Fibroblast of skin of left biceps (primary cell): ENCODE data around the gene CTSW.

ENCODE experiments used
- DNase-seq, 2 experiments: peaks; one replicate each; pipeline ENCODE4 v3.0.0-alpha.2; 2013; ENCODE audit warnings: low read depth in 2 of 2

CTSW gene

DNA sequence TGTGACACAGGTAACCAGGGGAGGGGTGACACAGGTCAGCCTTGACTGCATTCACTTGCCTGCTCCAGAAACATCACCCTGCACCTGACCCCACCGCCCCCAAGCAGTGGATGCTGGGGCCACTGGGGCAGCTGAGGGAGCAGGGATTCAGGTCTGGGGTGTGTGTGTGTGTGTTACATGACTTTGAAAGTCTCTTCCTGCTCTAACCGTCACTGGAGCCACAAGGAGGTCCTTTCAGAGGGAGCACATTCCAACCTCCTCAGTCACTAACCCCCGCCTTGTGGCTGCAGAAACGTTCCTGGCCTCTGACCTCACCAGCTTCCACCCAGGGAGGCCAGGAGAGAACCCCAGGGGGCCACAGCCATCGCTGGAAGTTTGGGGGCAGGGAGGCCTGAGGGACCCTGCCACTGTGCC lies 23.4 kb downstream of the CTSW start:
- DNase-seq = peak in 1 of 2 experiments; percentile 53

DNA sequence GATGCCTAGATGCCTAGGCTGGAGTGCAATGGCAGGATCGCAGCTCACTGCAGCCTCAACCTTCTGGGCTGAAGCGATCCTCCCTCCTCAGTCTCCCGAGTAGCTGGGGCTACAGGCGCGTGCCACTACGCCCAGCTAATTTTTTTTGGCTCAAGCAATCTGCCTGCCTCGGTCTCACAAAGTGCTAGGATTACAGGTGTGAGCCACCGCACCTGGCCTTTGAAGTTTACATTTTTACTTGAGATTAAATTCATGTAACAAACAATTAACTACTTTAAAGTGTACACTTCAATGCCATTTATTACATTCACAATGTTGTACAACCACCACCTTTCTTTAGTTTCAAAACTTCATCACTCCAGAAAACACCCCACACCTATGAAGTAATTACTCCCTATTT lies 24.1 kb downstream of the CTSW start:
- no peak for DNase-seq

DNA sequence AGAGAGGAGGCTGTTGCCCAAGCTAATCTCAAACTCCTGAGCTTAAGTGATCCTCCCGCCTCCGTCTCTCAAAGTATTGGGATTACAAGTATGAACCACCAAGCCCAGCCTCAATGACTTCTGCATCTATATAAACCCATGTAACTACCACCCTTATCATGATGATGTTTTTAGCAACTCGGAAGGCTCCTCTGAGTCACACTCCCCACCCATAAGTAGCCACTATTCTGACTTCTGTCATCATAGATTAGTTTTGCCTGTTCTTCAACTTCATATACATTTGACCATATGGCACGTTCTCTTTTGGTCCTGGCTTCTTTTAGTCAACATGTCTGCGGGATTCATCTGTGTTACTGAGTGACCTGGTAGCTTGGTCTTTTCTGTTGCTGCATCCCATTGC lies 27.0 kb downstream of the CTSW start:
- DNase-seq = no peak

DNA sequence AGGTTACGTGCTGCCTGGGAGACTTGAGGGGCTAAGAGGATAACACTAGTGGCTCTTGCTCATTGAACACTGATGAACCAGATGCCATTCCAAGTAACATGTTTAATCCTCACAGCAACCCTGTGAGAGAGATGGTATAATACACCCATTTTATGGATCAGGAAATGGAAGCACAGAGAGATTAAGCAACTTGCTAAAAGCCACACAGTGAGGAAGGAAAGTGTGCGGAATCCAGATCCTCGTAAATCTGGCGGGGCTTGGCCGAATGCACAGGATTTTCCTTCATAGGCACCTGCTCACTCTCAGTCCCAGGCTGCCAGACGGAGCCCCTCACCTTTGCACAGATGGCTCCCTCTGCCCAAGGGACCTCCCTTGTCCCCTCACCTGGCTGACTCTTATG lies 28.2 kb downstream of the CTSW start:
- no peak for DNase-seq

DNA sequence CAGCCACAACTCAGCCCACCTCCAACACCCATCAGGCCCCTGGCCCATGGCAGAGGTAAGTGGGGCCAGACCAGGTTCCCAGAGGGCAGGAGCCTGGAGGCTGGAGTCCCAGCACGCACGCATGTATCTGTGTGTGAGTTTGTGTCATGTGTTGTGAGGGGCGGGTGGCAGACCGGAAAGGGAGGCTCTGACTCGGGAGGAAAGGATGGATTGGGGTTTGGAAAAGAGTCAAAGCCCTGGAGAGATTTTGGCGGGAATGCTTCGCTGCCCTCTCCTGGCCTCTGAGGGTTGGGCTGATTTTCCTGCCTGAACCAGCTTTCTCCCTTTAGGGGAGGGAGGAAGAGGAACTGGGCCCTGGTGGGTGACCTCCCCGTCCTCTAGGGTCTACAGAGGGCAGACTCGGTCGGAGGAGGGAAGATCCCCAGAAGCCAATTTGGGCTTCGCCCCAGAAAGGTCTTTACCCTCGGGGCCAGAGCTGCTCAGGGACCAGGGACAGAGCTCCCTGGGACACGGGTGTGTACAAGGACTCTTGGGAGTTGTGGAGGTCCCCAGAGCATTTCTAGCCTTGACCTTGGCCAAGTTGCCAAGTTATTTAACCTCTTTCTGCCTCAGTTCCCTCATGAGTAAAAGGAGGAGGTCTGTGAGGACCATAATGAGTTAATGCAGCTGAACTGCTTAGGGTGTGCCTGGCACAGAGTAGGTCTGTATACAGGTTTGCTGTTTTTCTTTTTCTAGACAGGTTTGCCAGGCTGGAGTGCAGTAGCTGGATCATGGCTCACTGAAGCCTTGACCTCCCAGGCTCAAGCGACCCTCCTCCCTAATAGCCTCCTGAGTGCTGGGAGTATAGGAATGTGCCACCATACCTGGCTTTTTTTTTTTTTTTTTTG lies 32.3 kb downstream of the CTSW start:
- peak; percentile 62 to 64 for DNase-seq

DNA sequence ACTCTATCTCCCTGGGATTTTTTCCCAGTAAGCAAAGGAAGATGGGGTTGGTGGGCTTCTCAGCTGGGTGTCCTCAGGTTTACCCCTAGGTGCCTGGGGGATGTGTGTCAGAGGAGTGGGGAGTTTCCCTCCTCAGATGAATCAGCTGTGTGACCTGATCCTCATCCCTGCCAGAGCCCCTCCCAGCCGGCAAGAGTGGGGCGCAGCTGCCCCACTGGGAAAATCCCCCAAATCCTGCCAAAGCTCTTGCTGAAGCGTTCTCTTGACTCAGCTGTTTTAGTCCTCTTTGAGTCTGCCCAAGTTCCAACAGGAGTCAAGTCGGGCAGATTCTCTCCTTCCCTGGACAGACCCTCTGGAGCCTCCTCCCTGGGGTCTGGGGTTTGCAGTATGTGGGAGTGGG lies 33.2 kb downstream of the CTSW start:
- DNase-seq = no peak

DNA sequence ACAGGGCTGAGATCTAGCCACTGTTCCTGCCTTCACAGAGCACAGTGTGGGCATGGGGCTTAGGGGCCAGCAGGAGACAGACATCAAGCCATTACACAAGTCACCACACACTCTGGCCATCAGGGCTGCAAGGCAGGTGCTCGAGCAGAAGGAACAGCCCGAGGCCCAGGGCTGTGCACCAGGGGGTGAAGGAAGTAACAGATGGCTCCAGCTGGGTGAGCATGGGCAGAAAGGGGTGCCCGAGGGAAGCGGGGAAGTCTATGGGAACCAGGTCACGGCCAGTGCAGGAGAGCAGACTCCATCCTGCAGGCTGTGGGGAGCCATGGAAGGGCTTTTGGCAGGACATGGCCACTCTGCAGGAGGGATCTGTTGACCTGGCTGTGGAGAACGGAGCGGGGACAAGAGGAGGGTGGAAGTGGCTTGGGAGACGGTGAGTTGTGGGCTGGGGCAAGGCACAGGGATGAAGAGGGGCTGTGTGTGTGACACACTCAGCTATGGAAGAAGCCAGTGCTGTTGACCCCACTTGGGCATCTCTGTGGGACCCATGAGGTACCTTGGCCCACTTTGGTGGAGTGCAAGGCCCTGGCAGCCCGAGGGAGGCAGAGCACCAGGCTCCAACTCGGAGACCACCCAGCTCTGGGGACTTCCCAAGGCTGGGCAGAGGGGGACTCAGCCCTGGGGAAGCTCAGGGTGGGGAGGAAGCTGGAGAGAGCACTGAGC lies 35.6 kb downstream of the CTSW start:
- no peak for DNase-seq

DNA sequence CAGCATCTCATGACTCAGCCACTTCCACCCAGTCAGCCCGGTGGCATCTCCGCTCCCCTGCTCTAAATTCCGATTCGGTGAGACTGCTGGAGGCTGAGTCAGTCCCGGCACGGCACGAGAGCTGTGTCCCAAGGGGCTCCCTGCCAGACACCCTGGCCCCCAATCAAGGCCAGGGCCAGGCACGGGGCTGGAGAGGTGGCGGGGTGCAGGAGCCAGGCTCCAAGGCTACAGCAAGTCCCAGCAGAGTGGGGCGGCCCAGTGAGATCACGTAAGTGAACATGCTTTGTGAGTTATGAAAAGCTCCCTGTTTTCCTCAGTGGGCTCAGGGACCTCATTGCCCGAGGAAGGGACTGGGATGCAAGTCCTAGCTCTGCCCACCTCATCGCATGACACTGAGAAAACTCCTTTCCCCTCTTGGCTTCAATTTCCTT lies 36.2 kb downstream of the CTSW start:
- peak; percentile 89 to 92 for DNase-seq

DNA sequence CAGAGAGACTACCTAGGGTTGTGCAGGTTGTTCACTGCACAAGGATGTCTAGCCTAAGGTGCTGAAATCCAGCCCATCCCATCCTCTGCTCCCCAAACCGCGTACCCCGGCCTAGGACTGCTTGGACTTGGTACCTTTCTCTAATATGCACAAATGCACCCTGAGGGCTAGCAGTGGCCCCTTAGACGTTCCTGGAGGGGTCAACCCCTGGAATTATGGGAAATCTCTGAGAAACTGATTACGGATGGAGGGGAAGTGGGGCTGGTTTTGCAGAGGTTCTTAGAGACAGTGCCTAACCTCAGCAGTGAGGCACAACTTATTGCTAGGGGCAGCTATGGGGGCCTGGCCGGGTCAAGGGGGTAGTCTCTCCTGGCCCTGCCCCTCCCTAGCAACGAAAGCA lies 36.8 kb downstream of the CTSW start:
- no peak for DNase-seq

DNA sequence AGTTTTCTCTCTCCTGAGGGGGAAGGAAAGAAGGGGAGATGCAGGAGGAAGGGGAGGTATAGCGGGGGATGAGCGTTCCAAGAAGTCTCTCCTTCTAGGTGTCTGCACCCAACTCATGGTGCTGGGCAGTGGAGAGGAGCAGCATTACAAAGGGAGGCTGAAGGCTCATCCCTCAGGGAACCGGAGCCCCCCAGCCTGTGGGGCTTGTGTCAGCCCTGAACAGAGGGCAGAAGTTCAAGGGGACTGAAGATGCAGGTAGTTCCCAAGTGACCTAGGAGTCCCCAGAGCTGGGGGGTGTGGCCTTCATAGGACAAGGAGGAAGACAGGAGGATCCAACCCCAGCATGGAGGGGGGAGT lies 37.4 kb downstream of the CTSW start:
- no peak for DNase-seq

DNA sequence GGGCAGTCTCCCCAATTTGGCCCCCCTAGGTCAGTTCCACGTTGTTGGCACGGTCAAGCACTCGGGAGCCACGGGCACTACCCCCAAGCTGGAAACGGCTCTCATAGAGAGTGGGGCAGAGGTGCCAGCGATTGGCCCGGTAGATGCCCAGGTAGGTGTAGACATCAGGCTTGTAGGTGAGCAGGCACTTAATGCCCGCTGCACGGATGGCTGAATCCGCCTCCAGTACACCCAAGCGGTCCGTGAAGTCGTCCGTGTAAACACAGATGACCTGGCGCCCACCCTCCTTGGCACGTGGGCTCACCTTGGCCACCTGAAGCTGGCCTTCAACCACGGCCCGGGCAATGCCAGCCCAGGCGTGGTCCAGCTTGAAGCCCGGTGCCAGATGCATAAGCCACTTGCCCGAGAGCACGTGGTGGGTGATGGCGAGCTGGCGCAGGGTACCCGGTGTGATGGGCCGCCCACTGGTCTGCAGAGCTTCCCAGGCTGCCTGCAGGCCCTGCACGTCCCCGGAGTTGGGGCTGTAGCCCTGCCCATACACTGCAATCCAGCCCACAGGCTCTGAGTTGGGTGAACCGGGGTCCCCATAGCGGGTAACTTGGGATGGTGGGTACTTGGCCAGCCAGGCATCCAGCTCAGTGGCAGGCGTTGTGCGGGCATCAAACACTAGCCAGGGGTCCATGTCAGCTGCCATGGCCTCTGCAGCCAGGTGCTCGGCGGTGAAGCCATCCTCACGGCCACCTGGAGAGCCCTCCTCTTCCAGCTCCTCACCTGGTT lies 38.0 kb downstream of the CTSW start:
- DNase-seq = no peak

DNA sequence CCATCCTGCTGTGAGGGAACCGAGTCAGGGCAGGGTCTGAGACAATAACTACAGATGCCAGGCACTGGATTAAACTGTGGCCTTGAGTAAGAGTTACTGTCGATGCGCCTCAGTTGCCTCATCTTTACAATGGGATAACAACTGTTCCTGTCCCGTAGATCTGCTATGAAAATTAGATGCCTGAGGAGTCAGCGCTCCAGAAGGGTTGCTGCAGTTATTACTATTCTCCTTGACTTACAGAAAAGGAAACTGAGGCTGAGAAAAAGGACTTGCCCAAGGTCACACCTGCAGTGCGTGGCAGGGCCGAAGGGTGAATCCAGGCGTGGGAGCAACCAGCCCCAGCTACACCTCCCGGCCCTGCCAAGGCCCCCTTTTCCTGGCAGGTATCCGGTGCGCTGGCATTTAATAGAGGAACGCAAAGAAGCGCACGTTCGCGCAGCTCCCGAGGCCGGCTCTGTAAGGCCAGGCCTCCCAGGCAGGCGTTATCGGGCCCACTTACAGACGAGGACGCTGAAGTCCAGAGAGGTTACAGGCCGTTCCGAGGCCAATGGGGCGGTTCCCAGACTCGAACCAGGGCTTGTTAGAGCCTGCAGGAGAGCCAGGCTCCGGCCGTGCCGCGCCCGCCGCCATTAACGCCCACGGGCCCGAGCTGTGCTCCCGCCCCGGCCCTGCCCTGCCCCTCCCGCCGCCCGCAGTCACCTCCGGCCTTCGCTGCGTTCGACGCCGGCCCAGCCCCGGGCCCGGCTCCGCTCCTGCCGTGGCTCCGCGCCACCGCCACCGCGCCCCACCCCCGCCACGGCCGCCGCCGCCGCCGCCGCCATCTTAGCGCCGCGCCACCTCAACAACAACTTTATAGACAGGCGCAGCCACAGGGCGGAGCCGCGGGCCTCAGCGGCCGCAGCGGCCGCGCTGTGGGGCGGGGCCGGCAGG lies 38.8 kb downstream of the CTSW start, which contains the start of gene C11orf68:
Gene C11orf68, minus strand, starts transcription at position 852 of the 930 bp plus-strand sequence. Its CDS starts 31 bp downstream, at position 821.
- DNase-seq = no peak

DNA sequence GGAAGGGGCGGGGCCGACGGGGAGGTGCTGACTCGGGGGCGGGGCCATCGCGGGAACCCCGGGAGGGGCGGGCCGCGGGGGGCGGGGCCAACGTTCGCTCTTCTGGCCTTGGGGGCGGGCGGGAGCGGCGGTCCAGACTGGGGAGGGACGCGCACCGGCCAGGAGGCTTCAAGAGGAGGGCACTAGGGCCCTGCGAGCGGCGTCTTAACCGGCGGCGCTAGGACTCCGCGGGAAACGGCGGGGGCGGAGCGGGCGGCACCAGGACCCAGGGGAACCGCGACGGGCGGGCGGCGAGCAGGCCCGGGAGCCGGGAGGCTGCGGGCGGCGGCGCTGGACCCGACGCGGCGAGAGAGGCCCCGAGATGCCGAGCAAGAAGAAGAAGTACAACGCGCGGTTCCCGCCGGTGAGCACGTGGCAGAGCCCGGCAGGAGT lies 39.5 kb downstream of the CTSW start, which contains the start of gene DRAP1:
Gene DRAP1, plus strand, starts transcription at position 286 of the 432 bp plus-strand sequence. Its CDS starts 76 bp downstream, at position 362.
- DNase-seq = peak; percentile 96 to 97

DNA sequence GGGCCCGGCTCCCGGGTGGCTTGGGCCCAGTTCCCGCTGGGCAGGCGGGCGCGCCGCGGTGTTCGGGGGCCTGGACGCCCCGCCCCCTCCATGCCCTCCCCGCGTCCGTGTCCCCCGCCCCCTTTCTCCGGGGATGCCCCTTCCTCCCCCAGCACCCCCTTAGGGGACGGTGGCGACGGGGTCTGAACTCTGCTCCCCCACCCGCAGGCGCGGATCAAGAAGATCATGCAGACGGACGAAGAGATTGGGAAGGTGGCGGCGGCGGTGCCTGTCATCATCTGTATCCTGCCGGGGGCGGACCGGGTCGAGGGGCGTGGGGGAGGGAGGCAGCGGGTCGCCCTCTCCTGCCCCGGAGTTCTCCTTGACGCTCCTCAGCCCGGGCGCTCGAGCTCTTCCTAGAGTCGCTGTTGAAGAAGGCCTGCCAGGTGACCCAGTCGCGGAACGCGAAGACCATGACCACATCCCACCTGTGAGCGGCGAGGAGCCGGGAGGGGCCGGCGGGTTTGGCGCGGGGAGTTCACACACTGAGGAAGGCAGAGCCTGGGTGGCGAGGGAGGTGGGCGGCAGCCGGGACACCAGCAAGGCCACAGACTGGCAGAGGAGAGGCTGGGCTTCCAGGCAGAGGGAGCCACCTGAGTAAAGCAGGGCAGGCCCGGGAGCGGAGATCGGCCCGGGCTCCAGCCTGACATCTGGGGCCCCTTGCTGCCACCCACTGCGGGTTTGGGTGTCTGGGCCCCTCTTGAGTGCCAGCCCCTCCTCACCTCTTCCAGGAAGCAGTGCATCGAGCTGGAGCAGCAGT lies 40.1 kb downstream of the CTSW start:
- DNase-seq = no peak

DNA sequence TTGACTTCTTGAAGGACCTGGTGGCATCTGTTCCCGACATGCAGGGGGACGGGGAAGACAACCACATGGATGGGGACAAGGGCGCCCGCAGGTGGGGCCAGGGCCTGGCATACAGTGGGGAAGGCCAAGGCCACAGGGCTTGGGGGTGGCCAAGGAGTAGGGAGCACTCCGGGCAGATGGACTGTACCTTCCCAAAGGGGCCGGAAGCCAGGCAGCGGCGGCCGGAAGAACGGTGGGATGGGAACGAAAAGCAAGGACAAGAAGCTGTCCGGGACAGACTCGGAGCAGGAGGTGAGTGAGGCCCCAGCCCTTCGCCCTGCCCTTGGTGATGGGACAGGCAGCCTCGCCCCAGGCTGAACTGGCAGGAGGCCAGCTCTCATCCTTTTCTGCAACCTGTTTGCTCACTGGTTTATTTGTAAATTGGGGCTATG lies 40.8 kb downstream of the CTSW start:
- DNase-seq = no peak

DNA sequence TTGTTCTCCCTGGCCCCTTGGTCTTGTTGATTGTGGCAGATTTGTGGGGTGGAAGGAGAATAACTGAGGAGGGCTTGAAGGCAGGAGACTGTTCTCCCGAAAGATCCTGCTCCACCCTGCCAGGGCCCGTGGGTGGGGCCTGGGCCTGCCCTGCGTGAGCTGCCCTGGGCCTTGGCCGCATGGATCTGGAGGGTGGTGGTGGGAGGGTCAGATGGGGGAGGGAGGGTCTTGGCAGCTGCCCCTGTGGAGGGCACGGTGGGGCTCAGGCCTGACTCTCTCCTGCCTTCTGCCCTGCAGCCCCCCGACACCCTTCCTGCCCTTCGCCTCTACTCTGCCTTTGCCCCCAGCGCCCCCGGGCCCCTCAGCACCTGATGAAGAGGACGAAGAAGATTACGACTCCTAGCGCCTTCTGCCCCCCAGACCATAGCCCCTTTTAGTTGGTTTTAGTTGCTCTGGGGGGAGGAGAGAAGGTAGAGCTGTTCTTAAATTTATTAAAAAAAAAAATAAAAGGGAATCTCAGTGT lies 41.5 kb downstream of the CTSW start:
- DNase-seq = no peak

DNA sequence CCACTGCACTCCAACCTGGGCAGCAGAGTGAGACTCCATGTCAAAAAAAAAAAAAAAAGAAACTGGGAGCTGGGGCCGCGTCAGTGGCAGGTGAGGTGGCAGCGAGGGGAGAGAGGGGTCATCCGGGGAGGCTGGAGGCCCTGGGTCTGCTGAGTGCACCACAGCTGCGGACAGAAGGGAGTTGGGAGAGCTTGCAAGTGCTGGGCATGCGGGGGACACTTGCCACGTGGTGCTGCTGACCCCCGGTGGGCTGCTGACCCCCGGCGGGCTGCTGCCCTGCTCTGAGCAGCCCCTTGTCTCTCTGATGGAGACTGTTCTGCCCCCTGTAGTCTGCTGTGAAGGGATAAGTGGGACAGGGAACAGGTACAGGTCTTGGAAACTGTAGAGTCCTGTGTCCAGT lies 42.2 kb downstream of the CTSW start:
- no peak for DNase-seq

DNA sequence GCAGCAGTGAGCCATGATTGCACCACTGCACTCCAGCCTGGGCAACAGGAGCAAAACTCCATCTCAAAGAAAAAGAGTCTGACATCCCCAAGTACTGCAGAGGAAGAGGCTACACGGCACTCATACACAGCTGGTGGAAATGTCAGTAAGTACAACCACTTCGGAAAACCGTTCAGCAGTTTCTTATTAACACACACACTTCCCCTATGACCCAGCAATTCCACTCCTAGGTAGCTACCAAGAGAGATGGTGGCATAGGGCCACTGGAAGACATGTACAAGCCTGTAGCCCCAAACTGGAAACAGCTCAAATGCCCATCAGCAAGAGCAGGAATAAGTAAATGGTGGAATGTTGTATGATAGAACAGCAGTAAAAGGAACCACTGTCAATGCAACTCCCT lies 42.9 kb downstream of the CTSW start:
- DNase-seq = no peak

DNA sequence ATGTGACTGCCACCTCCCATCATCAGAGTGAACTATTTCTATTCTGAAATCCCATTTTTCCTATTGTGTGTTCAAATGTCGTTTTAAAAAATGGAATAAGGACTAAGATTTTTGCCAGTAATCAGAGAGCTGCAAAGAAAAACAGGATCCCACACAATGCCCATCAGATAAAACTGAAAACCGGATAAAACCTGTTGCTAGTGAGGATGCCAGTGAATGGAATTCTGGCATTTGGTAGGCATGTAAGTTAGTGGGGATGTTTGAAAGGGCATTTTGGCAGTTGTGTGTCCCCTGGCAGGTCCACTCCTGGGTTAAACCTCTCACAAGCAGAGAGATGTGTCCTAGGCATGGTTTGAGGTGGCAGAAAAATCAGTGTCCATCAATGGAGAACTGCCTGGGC lies 45.8 kb downstream of the CTSW start:
- DNase-seq = no peak

DNA sequence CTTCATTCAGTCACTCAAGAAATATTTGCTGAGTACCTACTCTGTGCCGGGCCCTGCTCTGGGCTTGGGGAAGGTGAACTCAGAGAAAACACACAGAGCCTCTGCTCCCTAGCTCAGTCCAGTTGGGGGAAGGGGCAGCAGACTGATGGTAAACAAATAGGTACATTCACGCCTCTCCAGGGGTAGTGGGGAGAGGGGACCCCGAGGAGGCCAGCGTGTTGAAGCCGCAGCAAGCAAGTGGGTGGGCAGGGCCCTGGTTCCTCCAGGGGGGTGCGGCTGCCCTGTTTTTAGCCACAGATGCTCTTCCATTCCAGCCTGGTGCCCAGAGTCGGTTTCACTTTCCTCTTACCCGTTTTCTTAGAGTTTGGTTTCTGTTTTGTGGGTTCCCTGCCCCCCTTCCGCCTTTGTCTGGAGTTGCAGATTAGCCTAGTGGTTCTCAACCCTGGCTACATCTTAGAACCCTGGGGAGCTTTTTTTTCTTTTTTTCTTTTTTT lies 48.3 kb downstream of the CTSW start:
- DNase-seq = no peak
